GM23248 (cell line): Measurements from ENCODE around the gene CLK2. TPM values are rescaled to one million over a fixed set of nuclear protein-coding genes. Genes with fewer than 3 reads are reported as not detected.

ENCODE experiments used
- DNase-seq: peaks from one replicate; pipeline ENCODE4 v3.0.0-alpha.2; 2015
- H2AFZ ChIP-seq: fragments of 200-600 bp; sonication (generic); 2 replicates; pipeline ENCODE4 v1.6.1; 2016; ENCODE audit warnings: antibody characterized with exemption
- H3F3A ChIP-seq: fragments of 200-600 bp; sonication (generic); 2 replicates; pipeline ENCODE4 v1.6.1; 2016; ENCODE audit warnings: mild to moderate bottlenecking, antibody characterized with exemption, mixed run types; ENCODE audit not compliant: insufficient read depth
- H3K27ac ChIP-seq: fragments of 200-600 bp; sonication (generic); 2 replicates; pipeline ENCODE4 v1.5.1; 2016; ENCODE audit warnings: mild to moderate bottlenecking
- H3K27me3 ChIP-seq: fragments of 200-600 bp; sonication (generic); replicated peaks from 2 replicates; pipeline ENCODE4 v1.6.1; 2016; ENCODE audit warnings: mild to moderate bottlenecking; ENCODE audit not compliant: insufficient read depth
- H3K36me3 ChIP-seq: fragments of 200-600 bp; sonication (generic); 2 replicates; pipeline ENCODE4 v1.6.1; 2016; ENCODE audit warnings: low read depth, mild to moderate bottlenecking
- H3K4me1 ChIP-seq: fragments of 200-600 bp; sonication (generic); 2 replicates; pipeline ENCODE4 v1.6.1; 2016; ENCODE audit warnings: mild to moderate bottlenecking; ENCODE audit not compliant: insufficient read depth
- H3K4me2 ChIP-seq: fragments of 200-600 bp; sonication (generic); one replicate; pipeline ENCODE4 v1.6.1; 2016; ENCODE audit warnings: mild to moderate bottlenecking; ENCODE audit not compliant: unreplicated experiment
- H3K4me3 ChIP-seq: fragments of 200-600 bp; sonication (generic); 2 replicates; pipeline ENCODE4 v1.5.1; 2016; ENCODE audit warnings: mild to moderate bottlenecking
- H3K79me2 ChIP-seq: fragments of 200-600 bp; sonication (generic); 2 replicates; pipeline ENCODE4 v1.6.1; 2016; ENCODE audit warnings: mild to moderate bottlenecking; ENCODE audit not compliant: insufficient read depth
- H3K9ac ChIP-seq: fragments of 200-600 bp; sonication (generic); 2 replicates; pipeline ENCODE4 v1.6.1; 2016; ENCODE audit warnings: mild to moderate bottlenecking
- H3K9me2 ChIP-seq: fragments of 200-600 bp; sonication (generic); 2 replicates; pipeline ENCODE4 v1.6.1; 2016; ENCODE audit warnings: mixed run types, mild to moderate bottlenecking, moderate library complexity; ENCODE audit not compliant: insufficient read depth
- H3K9me3 ChIP-seq: fragments of 200-600 bp; sonication (generic); one replicate; pipeline ENCODE4 v1.6.1; 2017; ENCODE audit warnings: low read depth
- H4K20me1 ChIP-seq: fragments of 200-600 bp; sonication (generic); 2 replicates; pipeline ENCODE4 v1.6.0; 2016; ENCODE audit not compliant: insufficient read depth
- EZH2 ChIP-seq: fragments of 200-600 bp; sonication (generic); IDR thresholded peaks from 2 replicates; pipeline ENCODE4 v1.6.1; 2018; ENCODE audit warnings: antibody characterized with exemption, mild to moderate bottlenecking; ENCODE audit not compliant: insufficient read depth, poor library complexity, severe bottlenecking
- EZH2phosphoT487 ChIP-seq: fragments of 200-600 bp; sonication (generic); IDR thresholded peaks from 2 replicates; pipeline ENCODE4 v1.6.1; 2018; ENCODE audit warnings: antibody characterized with exemption, moderate library complexity, mild to moderate bottlenecking, low read depth; ENCODE audit not compliant: insufficient read depth
- WGBS, 2 experiments: methylation state at CpG; one replicate each; pipeline ENCODE4 v1.1.6; 2015 to 2017; ENCODE audit warnings: low lambda C conversion rate in 2 of 2, low coverage in 1 of 2; ENCODE audit errors: missing lambda C conversion rate in 2 of 2; 5-methylcytosine and 5-hydroxymethylcytosine counted together
- in situ Hi-C: fragments of 300-500 bp; cut with MboI; formaldehyde crosslinking; loops from 2 replicates; pipeline ENCODE4 v1.15.0; 2020
- polyA plus RNA-seq: library from polyadenylated mRNA; unstranded; fragments of >200 nt; fragmentation: Nextera tagmentation; extraction: Ambion mirVana; gene quantifications from 2 replicates; pipeline ENCODE4 v1.2.1, GENCODE V29; 2016
- total RNA-seq: library from RNA; depleted of rRNA; stranded (reverse); fragments of >200 nt; shearing (Covaris generic); gene quantifications from 2 replicates; pipeline ENCODE4 v1.2.3, GENCODE V29; 2014

CLK2 gene
- total and polyA plus RNA-seq, 2 experiments from 2014 or later = 10.4 to 16.8 TPM

DNA sequence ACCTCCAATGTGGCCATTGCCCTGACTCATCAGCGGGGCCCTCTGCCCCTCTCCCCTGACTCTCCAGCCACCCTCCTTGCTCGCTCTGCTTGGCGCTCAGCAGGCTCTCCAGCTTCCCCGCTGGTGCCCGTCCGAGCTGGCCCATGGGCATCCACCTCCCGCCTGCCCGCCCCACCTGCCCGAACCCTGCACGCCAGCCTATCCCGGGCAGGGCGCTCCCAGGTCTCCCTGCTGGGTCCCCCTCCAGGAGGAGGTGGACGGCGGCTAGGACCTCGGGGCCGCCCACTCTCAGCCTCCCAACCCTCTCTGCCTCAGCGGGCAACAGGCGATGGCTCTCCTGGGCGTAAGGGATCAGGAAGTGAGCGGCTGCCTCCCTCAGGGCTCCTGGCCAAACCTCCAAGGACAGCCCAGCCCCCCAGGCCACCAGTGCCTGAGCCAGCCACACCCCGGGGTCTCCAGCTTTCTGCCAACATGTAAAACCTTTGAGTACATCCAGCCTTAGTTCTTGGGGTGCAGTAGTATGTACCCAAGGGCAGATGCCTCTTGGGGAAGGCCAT is 14.8 kb upstream of the CLK2 start:
- 89 to 91% methylated on average over 18 to 21 of the region's 21 CpGs for WGBS, 2 experiments
- no peak for DNase-seq
- no peaks in the 10 kb centered on the region for H4K20me1 ChIP-seq

DNA sequence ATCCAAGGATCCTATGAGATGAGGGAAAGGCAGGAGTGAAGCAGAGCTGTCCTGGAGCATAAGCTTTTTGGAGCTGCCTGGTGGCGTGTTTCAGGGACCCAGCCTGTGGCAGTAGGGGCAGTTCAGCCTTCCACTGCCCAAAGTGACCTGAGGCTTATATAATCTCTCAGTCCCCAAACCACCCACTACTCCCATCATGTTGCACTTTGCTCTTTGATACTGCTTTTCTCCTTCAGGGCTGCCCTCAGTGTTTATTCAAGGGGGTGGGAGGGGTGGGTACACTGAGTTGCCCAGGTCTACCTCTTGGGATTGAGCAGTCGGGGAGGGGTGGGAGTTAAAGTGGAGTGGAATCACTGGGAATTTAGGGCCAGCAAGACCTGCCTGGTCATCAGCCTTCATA is 13.2 kb upstream of the CLK2 start:
- Histone ChIP-seq H3K36me3 (no peaks in the 10 kb centered on the region), H3K9me2 (no peaks in the 10 kb centered on the region), H4K20me1 (no peaks in the 10 kb centered on the region), H3K4me2 (no peak overlapping the region), H3K79me2 (no peaks in the 10 kb centered on the region), H3F3A (no peaks in the 10 kb centered on the region), H3K9me3 (no peaks in the 10 kb centered on the region), H3K9ac (no peak overlapping the region), H2AFZ (no peak overlapping the region), H3K27me3 (no peaks in the 10 kb centered on the region), H3K4me1 (no peaks in the 10 kb centered on the region), H3K27ac (no peak overlapping the region), H3K4me3 (no peak overlapping the region)
- 75 to 81% methylated on average over 2 of the region's 2 CpGs for WGBS, 2 experiments
- in situ Hi-C loops = no loop called here
- TF ChIP-seq EZH2phosphoT487 (no peak), EZH2 (no peak)
- DNase-seq = no peak

More for the DNA sequence above, 14.8 kb upstream of the CLK2 start:
- no peak overlapping the region for H3K9ac ChIP-seq
- H3K27me3 ChIP-seq = no peaks in the 10 kb centered on the region
- H3K36me3 ChIP-seq = no peaks in the 10 kb centered on the region
- H3K4me2 ChIP-seq = no peak overlapping the region
- H2AFZ ChIP-seq = no peak overlapping the region
- no peak overlapping the region for H3K27ac ChIP-seq
- H3K9me2 ChIP-seq = no peaks in the 10 kb centered on the region
- H3K4me3 ChIP-seq = no peak overlapping the region
- in situ Hi-C loops = no loop called here
- no peaks in the 10 kb centered on the region for H3K4me1 ChIP-seq
- H3F3A ChIP-seq = no peaks in the 10 kb centered on the region
- TF ChIP-seq EZH2phosphoT487 (no peak), EZH2 (no peak)
- no peaks in the 10 kb centered on the region for H3K9me3 ChIP-seq
- H3K79me2 ChIP-seq = no peaks in the 10 kb centered on the region

DNA sequence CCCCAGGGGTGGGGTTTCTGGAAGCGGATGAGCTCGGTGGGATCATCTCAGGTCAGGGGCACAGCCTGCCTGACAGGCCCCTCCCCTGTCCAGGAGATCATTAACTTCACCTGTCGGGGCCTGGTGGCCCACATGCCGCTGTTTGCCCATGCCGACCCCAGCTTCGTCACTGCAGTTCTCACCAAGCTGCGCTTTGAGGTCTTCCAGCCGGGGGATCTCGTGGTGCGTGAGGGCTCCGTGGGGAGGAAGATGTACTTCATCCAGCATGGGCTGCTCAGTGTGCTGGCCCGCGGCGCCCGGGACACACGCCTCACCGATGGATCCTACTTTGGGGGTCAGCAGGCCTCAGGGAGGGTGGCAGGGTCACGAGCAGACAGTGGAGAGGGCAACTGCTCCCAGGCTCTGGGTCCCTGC is 12.3 kb upstream of the CLK2 start:
- Histone ChIP-seq H3K27me3 (no peaks in the 10 kb centered on the region), H3K4me2 (no peak overlapping the region), H3K9me2 (no peaks in the 10 kb centered on the region), H3K36me3 (no peaks in the 10 kb centered on the region), H3K9me3 (no peaks in the 10 kb centered on the region), H3K79me2 (no peaks in the 10 kb centered on the region), H2AFZ (no peak overlapping the region), H3K9ac (no peak overlapping the region), H4K20me1 (no peaks in the 10 kb centered on the region), H3F3A (no peaks in the 10 kb centered on the region), H3K4me1 (no peaks in the 10 kb centered on the region), H3K4me3 (no peak overlapping the region), H3K27ac (no peak overlapping the region)
- TF ChIP-seq EZH2 = no peak
- no peak for TF ChIP-seq EZH2phosphoT487
- DNase-seq = no peak
- WGBS, 2 experiments = 90 to 93% methylated on average over 18 of the region's 18 CpGs
- in situ Hi-C loops = no loop called here

DNA sequence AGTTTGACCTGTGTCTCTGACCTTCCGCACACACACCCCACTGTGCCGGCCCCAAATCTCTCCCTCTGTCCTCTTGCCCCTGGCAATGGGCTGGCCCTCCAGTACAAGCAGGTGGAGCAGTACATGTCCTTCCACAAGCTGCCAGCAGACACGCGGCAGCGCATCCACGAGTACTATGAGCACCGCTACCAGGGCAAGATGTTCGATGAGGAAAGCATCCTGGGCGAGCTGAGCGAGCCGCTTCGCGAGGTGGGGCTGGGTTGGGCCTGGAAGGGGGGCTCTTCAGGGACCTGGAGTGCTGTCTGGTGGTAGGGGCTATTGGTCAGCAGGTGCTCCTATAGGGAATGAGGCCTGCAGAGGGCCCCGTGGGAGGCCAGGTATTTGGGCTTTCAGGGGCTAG is 11.8 kb upstream of the CLK2 start:
- H3K4me2 ChIP-seq = no peak overlapping the region
- H3K27ac ChIP-seq = no peak overlapping the region
- no peaks in the 10 kb centered on the region for H3K9me2 ChIP-seq
- in situ Hi-C loops = no loop called here
- no peak overlapping the region for H3K9ac ChIP-seq
- no peaks in the 10 kb centered on the region for H3K4me1 ChIP-seq
- H3K27me3 ChIP-seq = no peaks in the 10 kb centered on the region
- WGBS, 2 experiments = 87 to 93% methylated on average over 14 of the region's 14 CpGs
- no peak overlapping the region for H3K4me3 ChIP-seq
- H3F3A ChIP-seq = no peaks in the 10 kb centered on the region
- H2AFZ ChIP-seq = no peak overlapping the region
- H4K20me1 ChIP-seq = no peaks in the 10 kb centered on the region
- H3K36me3 ChIP-seq = no peaks in the 10 kb centered on the region
- TF ChIP-seq EZH2phosphoT487 (no peak), EZH2 (no peak)
- no peaks in the 10 kb centered on the region for H3K79me2 ChIP-seq
- H3K9me3 ChIP-seq = no peaks in the 10 kb centered on the region
- DNase-seq = no peak

DNA sequence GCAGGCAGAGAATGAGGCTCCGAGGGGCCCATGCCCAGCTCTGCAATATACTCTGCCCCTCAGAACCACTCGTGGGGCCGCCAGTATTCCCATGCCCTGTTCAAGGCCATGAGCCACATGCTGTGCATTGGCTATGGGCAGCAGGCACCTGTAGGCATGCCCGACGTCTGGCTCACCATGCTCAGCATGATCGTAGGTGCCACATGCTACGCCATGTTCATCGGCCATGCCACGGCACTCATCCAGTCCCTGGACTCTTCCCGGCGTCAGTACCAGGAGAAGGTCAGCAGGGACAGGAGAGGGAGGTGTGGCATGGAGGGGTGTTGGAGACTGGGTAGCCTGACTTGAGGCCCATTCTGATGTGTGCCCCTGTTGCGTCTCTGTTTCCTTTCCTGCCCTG is 11.2 kb upstream of the CLK2 start:
- DNase-seq = no peak
- Histone ChIP-seq H4K20me1 (no peaks in the 10 kb centered on the region), H3K27ac (no peak overlapping the region), H3K9me2 (no peaks in the 10 kb centered on the region), H3K9ac (no peak overlapping the region), H3K36me3 (no peaks in the 10 kb centered on the region), H3K4me3 (no peak overlapping the region), H2AFZ (no peak overlapping the region), H3K9me3 (no peaks in the 10 kb centered on the region), H3K79me2 (no peaks in the 10 kb centered on the region), H3F3A (no peaks in the 10 kb centered on the region), H3K4me2 (no peak overlapping the region), H3K4me1 (no peaks in the 10 kb centered on the region), H3K27me3 (no peaks in the 10 kb centered on the region)
- TF ChIP-seq EZH2 (no peak), EZH2phosphoT487 (no peak)
- 92% methylated on average over 12 of the region's 12 CpGs for WGBS, 2 experiments
- in situ Hi-C loops = no loop called here
